HG03439 (cell line): Measurements from ENCODE around the gene TTC39A.
"Not testable (repeated sequence)": the region's sequence is repeated elsewhere in the genome, so short reads cannot be mapped to it uniquely, and the experiment has no call there.

Experiments used
- ATAC-seq: cut with Tn5 transposase; IDR thresholded peaks from one replicate; pipeline ENCODE4 v1.9.1; 2021; ENCODE audit warnings: mild to moderate bottlenecking, moderate library complexity; ENCODE audit not compliant: unreplicated experiment

TTC39A gene

GRCh38 chr1:51340380-51340779, 10.0 kb upstream of the TTC39A start:
- ATAC-seq, result no peak

GRCh38 chr1:51336711-51337110, 6.3 kb upstream of the TTC39A start:
- no peak for ATAC-seq

- no peak for ATAC-seq
These were observed 5.6 kb upstream of the TTC39A start for GRCh38 chr1:51336004-51336403.

- peak; percentile 57 for ATAC-seq
These were observed 1.1 kb upstream of the TTC39A start for GRCh38 chr1:51331206-51332100.

- no peak for ATAC-seq
These were observed 678 bp downstream of the TTC39A start for GRCh38 chr1:51329443-51330325.

GRCh38 chr1:51328926-51329325, 1.4 kb downstream of the TTC39A start:
- no peak for ATAC-seq

- ATAC-seq, result no peak
These were observed 2.1 kb downstream of the TTC39A start for GRCh38 chr1:51328279-51328678.

GRCh38 chr1:51327386-51327785, 3.0 kb downstream of the TTC39A start:
- ATAC-seq, result no peak

- ATAC-seq, result no peak
These were observed 3.5 kb downstream of the TTC39A start for GRCh38 chr1:51326839-51327238.

GRCh38 chr1:51325878-51326755, 4.2 kb downstream of the TTC39A start:
- ATAC-seq, result no peak

GRCh38 chr1:51325391-51325790, 5.0 kb downstream of the TTC39A start:
- ATAC-seq, result no peak

- not testable (repeated sequence) for ATAC-seq
These were observed 5.4 kb downstream of the TTC39A start for GRCh38 chr1:51325011-51325385.

GRCh38 chr1:51324251-51325010, 5.9 kb downstream of the TTC39A start:
- ATAC-seq, result no peak

GRCh38 chr1:51323778-51324177, 6.6 kb downstream of the TTC39A start:
- no peak for ATAC-seq

GRCh38 chr1:51322417-51323101, 7.8 kb downstream of the TTC39A start:
- no peak for ATAC-seq

- no peak for ATAC-seq
These were observed 8.5 kb downstream of the TTC39A start for GRCh38 chr1:51321924-51322280.

- no peak for ATAC-seq
These were observed 9.1 kb downstream of the TTC39A start for GRCh38 chr1:51320967-51321923.

- no peak for ATAC-seq
These were observed 12.6 kb downstream of the TTC39A start for GRCh38 chr1:51317798-51318197.

GRCh38 chr1:51316846-51317120, 13.6 kb downstream of the TTC39A start:
- ATAC-seq, result no peak
